Measurements from ENCODE around the gene RRAGC.

Gene RRAGC

GRCh38 chr1:38867208-38867607, 7.6 kb upstream of the RRAGC start:
- H3K27me3 ChIP-seq (ENCODE audit: insufficient read depth, low read depth), result no peaks in the 10 kb centered on the region
- H3K79me2 ChIP-seq (ENCODE audit: insufficient read depth, low read depth), result peaks cover 9% of the 10 kb centered on the region; the same call in 1 of the 2 replicates
- H3K27ac ChIP-seq, result no peak overlapping the region
- H3K4me2 ChIP-seq, result no peak overlapping the region
- no peak overlapping the region for H3K9ac ChIP-seq
- no peak overlapping the region for H3K4me3 ChIP-seq (IDR thresholded peaks at IDR 0.05; ENCODE audit: insufficient read depth, low read depth, low read length)
- no peak for TF ChIP-seq CTCF (conservative IDR thresholded peaks at IDR 0.05; ENCODE audit: low read depth, low read length)
- H2AFZ ChIP-seq (ENCODE audit: low read depth), result no peak overlapping the region
- peaks cover 14% of the 10 kb centered on the region for H3K4me1 ChIP-seq (ENCODE audit: low read depth, poor library complexity, severe bottlenecking)
- H4K20me1 ChIP-seq (ENCODE audit: insufficient read depth), result no peaks in the 10 kb centered on the region
- H3K36me3 ChIP-seq (ENCODE audit: insufficient read depth), result no peaks in the 10 kb centered on the region

GRCh38 chr1:38865112-38865715, 5.6 kb upstream of the RRAGC start:
- no peaks in the 10 kb centered on the region for H4K20me1 ChIP-seq (ENCODE audit: insufficient read depth)
- no peak for TF ChIP-seq CTCF (conservative IDR thresholded peaks at IDR 0.05; ENCODE audit: low read depth, low read length)
- H3K9ac ChIP-seq, result no peak overlapping the region
- H2AFZ ChIP-seq (ENCODE audit: low read depth), result no peak overlapping the region
- no peak overlapping the region for H3K4me3 ChIP-seq (IDR thresholded peaks at IDR 0.05; ENCODE audit: insufficient read depth, low read depth, low read length)
- H3K4me2 ChIP-seq, result no peak overlapping the region
- H3K4me1 ChIP-seq (ENCODE audit: low read depth, poor library complexity, severe bottlenecking), result peaks cover 7% of the 10 kb centered on the region
- no peaks in the 10 kb centered on the region for H3K79me2 ChIP-seq (ENCODE audit: insufficient read depth, low read depth)
- no peak overlapping the region for H3K27ac ChIP-seq
- no peaks in the 10 kb centered on the region for H3K36me3 ChIP-seq (ENCODE audit: insufficient read depth)
- H3K27me3 ChIP-seq (ENCODE audit: insufficient read depth, low read depth), result no peaks in the 10 kb centered on the region

- TF ChIP-seq CTCF (conservative IDR thresholded peaks at IDR 0.05; ENCODE audit: low read depth, low read length), result no peak
Observed at GRCh38 chr1:38860454-38860795, 853 bp upstream of the RRAGC start.

GRCh38 chr1:38858833-38859560, 575 bp downstream of the RRAGC start:
- Histone ChIP-seq H3K9ac (peak overlapping the region; percentile 26; the same call in 1 of the 2 replicates), H3K79me2 (ENCODE audit: insufficient read depth, low read depth) (peaks cover 11% of the 10 kb centered on the region; the same call in 1 of the 2 replicates), H4K20me1 (ENCODE audit: insufficient read depth) (no peaks in the 10 kb centered on the region), H3K4me1 (ENCODE audit: low read depth, poor library complexity, severe bottlenecking) (peaks cover 23% of the 10 kb centered on the region), H3K27ac (peak overlapping the region; percentile 9; the same call in 1 of the 2 replicates), H3K4me3 (IDR thresholded peaks at IDR 0.05; ENCODE audit: insufficient read depth, low read depth, low read length) (peak overlapping the region; percentile 76), H3K36me3 (ENCODE audit: insufficient read depth) (no peaks in the 10 kb centered on the region), H3K4me2 (peak overlapping the region; percentile 69), H3K27me3 (ENCODE audit: insufficient read depth, low read depth) (no peaks in the 10 kb centered on the region), H2AFZ (ENCODE audit: low read depth) (peak overlapping the region; percentile 43; the same call in 1 of the 2 replicates)
- no peak for TF ChIP-seq CTCF (conservative IDR thresholded peaks at IDR 0.05; ENCODE audit: low read depth, low read length)

More at GRCh38 chr1:38860454-38860795, 853 bp upstream of the RRAGC start:
- no peak overlapping the region for H3K4me3 ChIP-seq (IDR thresholded peaks at IDR 0.05; ENCODE audit: insufficient read depth, low read depth, low read length)
- H3K36me3 ChIP-seq (ENCODE audit: insufficient read depth), result no peaks in the 10 kb centered on the region
- no peaks in the 10 kb centered on the region for H4K20me1 ChIP-seq (ENCODE audit: insufficient read depth)
- peaks cover 23% of the 10 kb centered on the region for H3K4me1 ChIP-seq (ENCODE audit: low read depth, poor library complexity, severe bottlenecking)
- H3K4me2 ChIP-seq, result peak overlapping the region; percentile 97
- peaks cover 11% of the 10 kb centered on the region; the same call in 1 of the 2 replicates for H3K79me2 ChIP-seq (ENCODE audit: insufficient read depth, low read depth)
- H3K27me3 ChIP-seq (ENCODE audit: insufficient read depth, low read depth), result no peaks in the 10 kb centered on the region
- no peak overlapping the region for H3K27ac ChIP-seq
- H3K9ac ChIP-seq, result no peak overlapping the region; the same call in 1 of the 2 replicates
- peak overlapping the region; percentile 92 for H2AFZ ChIP-seq (ENCODE audit: low read depth)
